H1 (cell line): Measurements from ENCODE around the gene TAF8. TPM values are rescaled to one million over a fixed set of nuclear protein-coding genes. Genes with fewer than 3 reads are reported as not detected.

Experiments
- CTCF ChIA-PET: fragments of 300-600 bp; sonication (Branson Sonifier 250); formaldehyde crosslinking; loops from one replicate; lab custom pipeline; 2021; ENCODE audit not compliant: partially characterized antibody; lab: Charles Lee
- POLR2A ChIA-PET: fragments of 300-600 bp; sonication (Branson Sonifier 250); formaldehyde crosslinking; loops from one replicate; lab custom pipeline; 2021; ENCODE audit warnings: inconsistent platforms; ENCODE audit not compliant: partially characterized antibody; lab: Charles Lee
- DNase-seq, 2 experiments: peaks; one replicate each; pipeline versions ENCODE4 v3.0.0 to v3.0.0-alpha.2; 2010 to 2022; ENCODE audit warnings: low spot score in 2 of 2, low read depth in 1 of 2, mixed read lengths in 1 of 2
- FAIRE-seq: peaks from 2 replicates; lab custom pipeline; 2011; peaks lifted over from hg19 to GRCh38; lab: Jason Lieb, UNC
- H2AFZ ChIP-seq: 2 replicates; pipeline ENCODE4 v1.8.1; 2012; ENCODE audit warnings: low read length, inconsistent platforms
- H2AK5ac ChIP-seq: 2 replicates; pipeline ENCODE4 v1.6.1; 2013; ENCODE audit warnings: low read depth, low read length
- H2BK120ac ChIP-seq: replicated peaks from 2 replicates; pipeline ENCODE3; 2013; ENCODE audit warnings: low read depth, low read length, inconsistent platforms
- H2BK12ac ChIP-seq: 2 replicates; pipeline ENCODE4 v1.6.1; 2013; ENCODE audit warnings: low read depth, low read length
- H2BK15ac ChIP-seq: 2 replicates; pipeline ENCODE4 v1.6.1; 2013; ENCODE audit warnings: low read length
- H2BK20ac ChIP-seq: 2 replicates; pipeline ENCODE4 v1.6.1; 2013; ENCODE audit warnings: low read length
- H2BK5ac ChIP-seq: 2 replicates; pipeline ENCODE4 v1.6.1; 2013; ENCODE audit warnings: low read depth, low read length
- H3K14ac ChIP-seq: 2 replicates; pipeline ENCODE4 v1.6.1; 2013; ENCODE audit warnings: inconsistent platforms; ENCODE audit not compliant: insufficient read length
- H3K18ac ChIP-seq: 2 replicates; pipeline ENCODE4 v1.6.1; 2013; ENCODE audit warnings: low read length; ENCODE audit errors: extremely low read depth
- H3K23ac ChIP-seq: 2 replicates; pipeline ENCODE4 v1.6.1; 2013; ENCODE audit warnings: inconsistent platforms; ENCODE audit not compliant: insufficient read length
- H3K23me2 ChIP-seq: 2 replicates; pipeline ENCODE4 v1.6.1; 2013; ENCODE audit warnings: low read depth, low read length
- H3K27ac ChIP-seq: 2 replicates; pipeline ENCODE4 v1.6.1; 2011; ENCODE audit warnings: low read depth, low read length, inconsistent platforms
- H3K27me3 ChIP-seq, 4 experiments: replicated peaks in 1 of 4; 1 replicate in 1 of 4; 2 replicates in 3 of 4; pipeline versions ENCODE4 v1.6.1 to v1.8.1; 2011 to 2013; ENCODE audit warnings: low read length in 3 of 4, mild to moderate bottlenecking in 3 of 4, inconsistent platforms in 2 of 4, mixed read lengths in 2 of 4, moderate library complexity in 1 of 4; ENCODE audit not compliant: control insufficient read depth in 3 of 4, insufficient read depth in 3 of 4; ENCODE audit errors: extremely low read depth in 1 of 4
- H3K36me3 ChIP-seq, 4 experiments: 2 replicates each; pipeline versions ENCODE4 v1.6.1 to v1.8.1; 2011 to 2013; ENCODE audit warnings: mild to moderate bottlenecking in 4 of 4, low read length in 3 of 4, moderate library complexity in 2 of 4, control low read depth in 1 of 4, inconsistent platforms in 1 of 4; ENCODE audit not compliant: insufficient read depth in 4 of 4, control insufficient read depth in 2 of 4
- H3K4ac ChIP-seq: replicated peaks from 2 replicates; pipeline ENCODE3; 2013; ENCODE audit warnings: low read length, low read depth, mixed read lengths, inconsistent platforms; ENCODE audit not compliant: insufficient read length
- H3K4me1 ChIP-seq, 4 experiments: replicated peaks in 1 of 4; 1 replicate in 1 of 4; 2 replicates in 3 of 4; pipeline versions ENCODE4 v1.6.1 to v1.8.1; 2011 to 2013; ENCODE audit warnings: low read length in 3 of 4, inconsistent platforms in 2 of 4, mixed read lengths in 1 of 4; ENCODE audit not compliant: insufficient read depth in 4 of 4, control insufficient read depth in 3 of 4
- H3K4me2 ChIP-seq, 2 experiments: 2 replicates each; pipeline versions ENCODE4 v1.6.1 to v1.8.1; 2011 to 2013; ENCODE audit warnings: low read depth in 2 of 2, low read length in 2 of 2, control low read depth in 1 of 2, inconsistent platforms in 1 of 2, mild to moderate bottlenecking in 1 of 2; ENCODE audit not compliant: insufficient read depth in 1 of 2
- H3K4me3 ChIP-seq, 4 experiments: fragments of 200-600, 300-600 bp in 1 of 4; sonication (generic), shearing (Covaris generic), sonication (Bioruptor Twin) in 1 of 4; 2 replicates each; pipeline versions ENCODE4 v1.5.1 to v1.8.1; 2011 to 2016; ENCODE audit warnings: low read length in 4 of 4, low read depth in 3 of 4, control low read depth in 2 of 4, inconsistent platforms in 2 of 4, mild to moderate bottlenecking in 2 of 4, mixed read lengths in 1 of 4, moderate library complexity in 1 of 4; ENCODE audit not compliant: insufficient read depth in 2 of 4; ENCODE audit errors: extremely low read depth in 1 of 4
- H3K56ac ChIP-seq: replicated peaks from 2 replicates; pipeline ENCODE3; 2013; ENCODE audit warnings: low read depth, mild to moderate bottlenecking, mixed read lengths, low read length, inconsistent platforms; ENCODE audit not compliant: insufficient read length
- H3K79me1 ChIP-seq: 2 replicates; pipeline ENCODE4 v1.6.1; 2013; ENCODE audit warnings: low read depth, low read length, control low read depth
- H3K79me2 ChIP-seq, 2 experiments: 2 replicates each; pipeline versions ENCODE4 v1.6.1 to v1.8.1; 2012 to 2013; ENCODE audit warnings: low read length in 2 of 2, mild to moderate bottlenecking in 2 of 2, inconsistent platforms in 1 of 2; ENCODE audit not compliant: insufficient read depth in 2 of 2, control insufficient read depth in 1 of 2
- H3K9ac ChIP-seq, 4 experiments: replicated peaks in 1 of 4; 1 replicate in 1 of 4; 2 replicates in 3 of 4; pipeline versions ENCODE4 v1.6.1 to v1.8.1; 2011 to 2013; ENCODE audit warnings: low read depth in 3 of 4, low read length in 3 of 4, control low read depth in 2 of 4, mild to moderate bottlenecking in 2 of 4, moderate library complexity in 2 of 4, inconsistent platforms in 1 of 4; ENCODE audit errors: extremely low read depth in 1 of 4
- H3K9me3 ChIP-seq, 2 experiments: 2 replicates each; pipeline versions ENCODE4 v1.6.1 to v1.8.1; 2012 to 2013; ENCODE audit warnings: mild to moderate bottlenecking in 2 of 2, moderate library complexity in 2 of 2, control low read depth in 1 of 2, inconsistent platforms in 1 of 2, low read depth in 1 of 2, low read length in 1 of 2, mixed read lengths in 1 of 2; ENCODE audit not compliant: insufficient read depth in 2 of 2
- H4K20me1 ChIP-seq, 2 experiments: replicated peaks in 1 of 2; 2 replicates each; pipeline versions ENCODE3 to v1.8.1; 2011 to 2013; ENCODE audit warnings: inconsistent platforms in 2 of 2, low read length in 2 of 2, mild to moderate bottlenecking in 1 of 2; ENCODE audit not compliant: insufficient read depth in 2 of 2, control insufficient read depth in 1 of 2
- H4K5ac ChIP-seq: 2 replicates; pipeline ENCODE4 v1.6.1; 2013; ENCODE audit warnings: low read length, low read depth, mixed read lengths, inconsistent platforms; ENCODE audit not compliant: insufficient read length
- H4K8ac ChIP-seq: 2 replicates; pipeline ENCODE4 v1.8.0; 2013; ENCODE audit warnings: mild to moderate bottlenecking, moderate library complexity, low read length, inconsistent platforms; ENCODE audit not compliant: insufficient read depth; ENCODE audit errors: extremely low read depth
- H4K91ac ChIP-seq: replicated peaks from 2 replicates; pipeline ENCODE3; 2013; ENCODE audit warnings: low read length, mixed read lengths, inconsistent platforms; ENCODE audit not compliant: insufficient read length
- CBX8 ChIP-seq: fragments of 300-800, 300-1000 bp; sonication (generic); IDR thresholded peaks from 2 replicates; pipeline ENCODE4 v1.7.1; 2016; ENCODE audit warnings: low read depth, low read length, borderline replicate concordance
- CHD2 ChIP-seq: IDR thresholded peaks from 2 replicates; pipeline ENCODE4 v1.6.1; 2012; ENCODE audit warnings: low read length, improper control_type of control experiment
- EP300 ChIP-seq, 2 experiments: IDR thresholded peaks; 1 replicate in 1 of 2; 2 replicates in 1 of 2; pipeline ENCODE4 v1.6.1; 2011 to 2012; ENCODE audit warnings: low read depth in 2 of 2, low read length in 2 of 2, mild to moderate bottlenecking in 2 of 2, borderline replicate concordance in 1 of 2, inconsistent platforms in 1 of 2, moderate library complexity in 1 of 2
- GABPA ChIP-seq: IDR thresholded peaks from 2 replicates; pipeline ENCODE4 v1.6.1; 2011; ENCODE audit warnings: mild to moderate bottlenecking, low read length, moderate library complexity, borderline replicate concordance; ENCODE audit not compliant: insufficient read depth
- RFX5 ChIP-seq: IDR thresholded peaks from 2 replicates; pipeline ENCODE4 v1.6.1; 2011; ENCODE audit warnings: low read depth, low read length, improper control_type of control experiment, borderline replicate concordance
- RXRA ChIP-seq: IDR thresholded peaks from 2 replicates; pipeline ENCODE4 v1.6.1; 2011; ENCODE audit warnings: low read depth, mild to moderate bottlenecking, low read length, moderate library complexity; ENCODE audit not compliant: insufficient read depth
- SP1 ChIP-seq: IDR thresholded peaks from 2 replicates; pipeline ENCODE4 v1.6.1; 2011; ENCODE audit warnings: low read depth, low read length
- SRF ChIP-seq: IDR thresholded peaks from 2 replicates; pipeline ENCODE4 v1.6.1; 2011; ENCODE audit warnings: mild to moderate bottlenecking, low read depth, low read length, moderate library complexity
- TAF1 ChIP-seq: IDR thresholded peaks from 2 replicates; pipeline ENCODE4 v1.6.1; 2011; ENCODE audit warnings: mild to moderate bottlenecking, low read depth, low read length
- ZNF274 ChIP-seq: IDR thresholded peaks from 2 replicates; pipeline ENCODE4 v1.7.0; 2012; ENCODE audit warnings: low read length, borderline replicate concordance; ENCODE audit errors: extremely low read depth
- WGBS, 2 experiments: shearing (Covaris generic) in 1 of 2; methylation state at CpG; one replicate each; pipeline versions ENCODE4 v1.1.6 to v1.1.7; 2013 to 2015; ENCODE audit warnings: low lambda C conversion rate in 2 of 2, mixed read lengths in 2 of 2, inconsistent platforms in 1 of 2, low coverage in 1 of 2, missing lambda C conversion rate in 1 of 2; ENCODE audit not compliant: insufficient replicate concordance in 2 of 2, insufficient coverage in 1 of 2, insufficient read length in 1 of 2; ENCODE audit errors: extremely low coverage in 1 of 2, missing lambda C conversion rate in 1 of 2; 5-methylcytosine and 5-hydroxymethylcytosine counted together
- polyA plus RNA-seq, 7 experiments: library from polyadenylated mRNA; depleted of rRNA in 3 of 7; stranded (reverse) in 5 of 7; unstranded in 2 of 7; fragments of >200 nt in 5 of 7; fragments of 200-250 nt in 2 of 7; gene quantifications; 1 replicate in 5 of 7; 2 replicates in 1 of 7; 4 replicates in 1 of 7; pipeline versions ENCODE4 v1.2.1 to v1.2.3, GENCODE V29; 2011 to 2013; ENCODE audit warnings: missing spikeins in 2 of 7, mixed read lengths in 2 of 7
- total RNA-seq: library from RNA; stranded (reverse); fragmentation: NEBNext Ultra II Directional; extraction: Animal tissue kit (Norgen Biotek cat#: 25700); gene quantifications from 2 replicates; pipeline ENCODE4 v1.2.1, GENCODE V29; 2021
- TF ChIP-seq, protein P1 (sequence below): IDR thresholded peaks from 2 replicates; pipeline ENCODE4 v1.6.1; 2012; ENCODE audit warnings: inconsistent platforms
- TF ChIP-seq, protein P2 (sequence below): IDR thresholded peaks from 2 replicates; pipeline ENCODE4 v1.6.1; 2012; ENCODE audit warnings: inconsistent platforms

Gene TAF8
- total and polyA plus RNA-seq, 2 of the 8 experiments (the other 6 are each of a cell fraction or from before 2014, with no cell fraction given): 32.2 to 34.0 TPM

DNA sequence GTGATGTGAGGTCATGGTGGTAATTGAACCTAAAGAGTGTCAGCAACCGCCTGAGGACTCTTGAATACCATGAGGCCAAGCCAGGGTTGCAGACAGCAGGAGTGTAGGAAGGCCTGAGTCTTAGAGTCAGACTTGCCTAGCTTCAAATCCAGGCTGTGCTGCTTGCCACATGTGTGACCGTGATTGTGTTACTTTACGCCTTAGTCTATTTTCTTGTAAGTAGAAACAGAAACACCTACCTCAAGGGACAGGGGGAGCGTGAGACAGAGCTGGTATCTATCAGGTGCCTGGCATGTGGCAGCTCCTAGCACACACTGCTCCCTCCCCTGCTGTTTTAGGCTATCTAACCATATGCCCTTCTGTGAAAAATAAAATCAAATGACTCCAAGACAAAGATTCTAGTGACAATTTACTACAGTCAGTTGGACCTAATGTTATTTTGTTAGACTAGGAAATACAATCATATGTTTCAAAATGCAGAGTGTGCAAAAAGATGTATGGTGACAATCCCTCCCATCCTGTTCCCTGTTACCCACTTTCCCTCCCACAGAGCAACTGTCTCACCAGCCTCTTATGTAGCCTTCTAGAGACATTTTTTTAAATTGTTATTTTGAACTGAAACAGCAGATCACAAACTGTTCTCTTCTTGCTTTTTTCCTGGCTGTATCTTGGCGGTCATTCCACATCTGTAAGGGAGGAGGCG, 21.7 kb downstream of the TAF8 start:
- Histone ChIP-seq H2BK20ac (no peak overlapping the region), H3K18ac (no peak overlapping the region), H3K27me3 (no peaks in the 10 kb centered on the region), H2AK5ac (no peak overlapping the region), H3K56ac (no peak overlapping the region), H4K91ac (no peak overlapping the region), H3K9me3 (no peaks in the 10 kb centered on the region), H3K36me3 (peaks cover 9 to 39% (median 35%) of the 10 kb centered on the region in 4 experiments), H3K79me1 (no peaks in the 10 kb centered on the region), H4K20me1 (peaks cover 0 to 2% of the 10 kb centered on the region in 2 experiments), H2AFZ (no peak overlapping the region), H4K5ac (no peak overlapping the region), H4K8ac (no peak overlapping the region), H3K23ac (no peak overlapping the region), H3K14ac (no peak overlapping the region), H3K4me1 (no peaks in the 10 kb centered on the region), H3K27ac (no peak overlapping the region), H3K4ac (no peak overlapping the region), H3K4me2 (no peak overlapping the region), H3K23me2 (no peaks in the 10 kb centered on the region), H3K79me2 (no peaks in the 10 kb centered on the region), H3K4me3 (no peak overlapping the region), H3K9ac (no peak overlapping the region), H2BK15ac (no peak overlapping the region), H2BK12ac (no peak overlapping the region), H2BK120ac (no peak overlapping the region), H2BK5ac (no peak overlapping the region)
- DNase-seq (no peak), FAIRE-seq (no peak)
- CTCF ChIA-PET: interaction anchor here (0.6 to 18.4 kb wide), 8 partner anchors 19 to 284 kb away, joined by 3 to 313 read pairs (median 3); partner anchors contain the start of gene TOMM6
- POLR2A ChIA-PET: interaction anchor here (0.7 kb wide), 1 partner anchor 1729 kb away, joined by 3 read pairs; no protein-coding TSS in a partner anchor
- WGBS, 2 experiments: 79% methylated on average over 6 of the region's 6 CpGs; no CpG with 5 or more reads in 1 of the 2 experiments
- TF ChIP-seq TAF1 (no peak), ZNF274 (no peak), GABPA (no peak), RXRA (no peak), SRF (no peak), RFX5 (no peak), SP1 (no peak), EP300 (IDR thresholded peaks at IDR 0.05; ENCODE audit: borderline replicate concordance in 1 of 2, low read depth in 2 of 2, low read length in 2 of 2) (no peak), CBX8 (no peak), CHD2 (no peak)
- TF ChIP-seq, protein P1, sequence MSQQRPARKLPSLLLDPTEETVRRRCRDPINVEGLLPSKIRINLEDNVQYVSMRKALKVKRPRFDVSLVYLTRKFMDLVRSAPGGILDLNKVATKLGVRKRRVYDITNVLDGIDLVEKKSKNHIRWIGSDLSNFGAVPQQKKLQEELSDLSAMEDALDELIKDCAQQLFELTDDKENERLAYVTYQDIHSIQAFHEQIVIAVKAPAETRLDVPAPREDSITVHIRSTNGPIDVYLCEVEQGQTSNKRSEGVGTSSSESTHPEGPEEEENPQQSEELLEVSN: no peak
- TF ChIP-seq, protein P2, sequence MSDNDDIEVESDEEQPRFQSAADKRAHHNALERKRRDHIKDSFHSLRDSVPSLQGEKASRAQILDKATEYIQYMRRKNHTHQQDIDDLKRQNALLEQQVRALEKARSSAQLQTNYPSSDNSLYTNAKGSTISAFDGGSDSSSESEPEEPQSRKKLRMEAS: no peak
